OCI-LY3 (cell line): Measurements from ENCODE around the gene SENP5.
A peak's percentile ranks its signal among the peaks of the same experiment; 100 is the strongest.

ENCODE experiments used
- H2AFZ ChIP-seq: fragments of 200-600, 300-600 bp; shearing (Covaris generic); 2 replicates; pipeline ENCODE4 v1.6.0; 2014; ENCODE audit warnings: antibody characterized with exemption, low read depth, low read length
- H3K27ac ChIP-seq: fragments of 200-600, 300-600 bp; sonication (generic); 2 replicates; pipeline ENCODE4 v1.5.1; 2014; ENCODE audit warnings: mild to moderate bottlenecking, low read length, moderate library complexity, mixed read lengths
- H3K27me3 ChIP-seq: fragments of 200-600, 300-600 bp; sonication (generic); 2 replicates; pipeline ENCODE4 v1.6.1; 2014; ENCODE audit warnings: low read depth, low read length, mixed read lengths
- H3K36me3 ChIP-seq: fragments of 200-600, 300-600 bp; sonication (generic); replicated peaks from 2 replicates; pipeline ENCODE3; 2014; ENCODE audit warnings: low read depth, low read length, mixed read lengths
- H3K4me1 ChIP-seq: fragments of 300-600, 200-600 bp; sonication (generic); 2 replicates; pipeline ENCODE4 v1.6.1; 2014; ENCODE audit warnings: low read length, mixed read lengths
- H3K4me2 ChIP-seq: fragments of 200-600, 300-600 bp; sonication (generic); 2 replicates; pipeline ENCODE4 v1.6.1; 2014; ENCODE audit warnings: low read length, mixed read lengths
- H3K4me3 ChIP-seq: fragments of 300-600, 200-600 bp; sonication (generic); 2 replicates; pipeline ENCODE4 v1.5.1; 2014; ENCODE audit warnings: antibody characterized with exemption, mild to moderate bottlenecking, low read length, moderate library complexity
- H3K79me2 ChIP-seq: fragments of 300-600, 200-600 bp; shearing (Covaris generic); 2 replicates; pipeline ENCODE4 v1.6.1; 2014; ENCODE audit warnings: mild to moderate bottlenecking, low read length, mixed read lengths
- H3K9ac ChIP-seq: fragments of 300-600, 200-600 bp; shearing (Covaris generic); 2 replicates; pipeline ENCODE4 v1.6.0; 2014; ENCODE audit warnings: mild to moderate bottlenecking, low read length, moderate library complexity
- H3K9me3 ChIP-seq: fragments of 200-600, 300-600 bp; shearing (Covaris generic); 2 replicates; pipeline ENCODE4 v1.6.1; 2014; ENCODE audit warnings: low read length, mixed read lengths; ENCODE audit not compliant: insufficient read depth
- H4K20me1 ChIP-seq: fragments of 200-600, 300-600 bp; sonication (generic); 2 replicates; pipeline ENCODE4 v1.6.1; 2016; ENCODE audit warnings: low read length, mixed read lengths; ENCODE audit not compliant: insufficient read depth
- CTCF ChIP-seq: fragments of 200-600, 300-600 bp; sonication (generic); IDR thresholded peaks from 2 replicates; pipeline ENCODE4 v1.5.1; 2014; ENCODE audit warnings: antibody characterized with exemption, low read length, low read depth
- EZH2phosphoT487 ChIP-seq: fragments of 200-600 bp; shearing (Covaris generic); IDR thresholded peaks from 2 replicates; pipeline ENCODE4 v1.6.1; 2018; ENCODE audit warnings: antibody characterized with exemption, mixed run types, low read depth

Gene SENP5

GRCh38 chr3:196967412-196968232, 99.9 kb downstream of the SENP5 start:
- Histone ChIP-seq H2AFZ (no peak overlapping the region), H3K79me2 (no peaks in the 10 kb centered on the region), H4K20me1 (no peaks in the 10 kb centered on the region), H3K36me3 (peaks cover 9% of the 10 kb centered on the region), H3K9me3 (peaks cover 16% of the 10 kb centered on the region; the same call in 1 of the 2 replicates), H3K4me2 (peak overlapping the region; percentile 56; the same call in 1 of the 2 replicates), H3K27ac (no peak overlapping the region), H3K27me3 (0 out of 2 replicates have a peak, but pooled peaks cover 3% of the 10 kb centered on the region), H3K4me3 (0 out of 2 replicates have a peak overlapping the region, but pooled peaks have one; percentile 67), H3K4me1 (peaks cover 15% of the 10 kb centered on the region), H3K9ac (no peak overlapping the region)
- TF ChIP-seq EZH2phosphoT487 (no peak), CTCF (no peak)

- no peak within 1 kb of the TSS for H3K27ac ChIP-seq
- TF ChIP-seq CTCF (no peak), EZH2phosphoT487 (no peak)
- peaks cover 16% of the 10 kb centered on the region; the same call in 1 of the 2 replicates for H3K9me3 ChIP-seq
- H3K36me3 ChIP-seq = peaks cover 9% of the 10 kb centered on the region
- peak within 1 kb of the TSS; percentile 70; the same call in 1 of the 2 replicates for H2AFZ ChIP-seq
- H3K9ac ChIP-seq = peak within 1 kb of the TSS; percentile 67
- peak within 1 kb of the TSS; percentile 78 for H3K4me2 ChIP-seq
- H3K27me3 ChIP-seq = 0 out of 2 replicates have a peak, but pooled peaks cover 3% of the 10 kb centered on the region
- H3K4me3 ChIP-seq = peak within 1 kb of the TSS; percentile 76
- no peaks in the 10 kb centered on the region for H3K79me2 ChIP-seq
- peaks cover 9% of the 10 kb centered on the region; the same call in 1 of the 2 replicates for H3K4me1 ChIP-seq
- no peaks in the 10 kb centered on the region for H4K20me1 ChIP-seq
Observed at GRCh38 chr3:196968233-196969133, 100.8 kb downstream of the SENP5 start, which contains the start of gene PIGZ. Gene PIGZ, minus strand, starts transcription at chr3:196968833. Its CDS starts 16,802 bp downstream, at chr3:196952031.

GRCh38 chr3:196969134-196969659, 101.5 kb downstream of the SENP5 start:
- Histone ChIP-seq H3K9me3 (peaks cover 16% of the 10 kb centered on the region; the same call in 1 of the 2 replicates), H3K27me3 (0 out of 2 replicates have a peak, but pooled peaks cover 3% of the 10 kb centered on the region), H4K20me1 (no peaks in the 10 kb centered on the region), H3K27ac (no peak overlapping the region), H3K4me1 (peaks cover 9% of the 10 kb centered on the region; the same call in 1 of the 2 replicates), H3K36me3 (peaks cover 9% of the 10 kb centered on the region), H3K4me2 (peak overlapping the region; percentile 78), H3K79me2 (no peaks in the 10 kb centered on the region), H3K4me3 (peak overlapping the region; percentile 76), H2AFZ (peak overlapping the region; percentile 70; the same call in 1 of the 2 replicates), H3K9ac (peak overlapping the region; percentile 67)
- TF ChIP-seq EZH2phosphoT487 (no peak), CTCF (no peak)
